Ascending aorta (tissue), 2 donors: ENCODE measurements around the gene ZSCAN1. TPM values are rescaled to one million over a fixed set of nuclear protein-coding genes. Genes with fewer than 3 reads are reported as not detected.
A peak's percentile ranks its signal among the peaks of the same experiment; 100 is the strongest.

Source experiments
- DNase-seq, 2 donors: peaks; one replicate each; pipeline ENCODE4 v3.0.0-alpha.2; 2019; ENCODE audit warnings: low spot score in 2 of 2
- H3K27ac ChIP-seq, 2 donors: fragments of 200-600 bp; sonication (generic); one replicate each; pipeline ENCODE4 v1.5.1; 2016 to 2017; ENCODE audit warnings: mild to moderate bottlenecking in 1 of 2
- H3K27me3 ChIP-seq: fragments of 200-600 bp; sonication (generic); one replicate; pipeline ENCODE4 v1.5.1; 2017
- H3K36me3 ChIP-seq, 2 donors: fragments of 200-600 bp; sonication (generic); one replicate each; pipeline ENCODE4 v1.5.1; 2016
- H3K4me1 ChIP-seq, 2 donors: fragments of 200-600 bp; sonication (generic); one replicate each; pipeline ENCODE4 v1.5.1; 2016 to 2017; ENCODE audit warnings: mild to moderate bottlenecking in 1 of 2
- H3K4me3 ChIP-seq, 2 donors: fragments of 200-600 bp; sonication (generic); one replicate each; pipeline ENCODE4 v1.5.1; 2016 to 2017; ENCODE audit warnings: mild to moderate bottlenecking in 1 of 2
- H3K9me3 ChIP-seq, 2 donors: fragments of 200-600 bp; sonication (generic); one replicate each; pipeline ENCODE4 v1.5.1; 2016
- CTCF ChIP-seq, 3 experiments: fragments of 200-600 bp in 2 of 3; fragments of 450-650 bp in 1 of 3; sonication (generic) in 2 of 3; IDR thresholded peaks; one replicate each; pipeline ENCODE4 v1.5.1; 2016 to 2019; ENCODE audit warnings: antibody characterized with exemption in 3 of 3, mild to moderate bottlenecking in 1 of 3, moderate library complexity in 1 of 3
- intact Hi-C: fragments of 100-400 bp; cut with DNase I; formaldehyde crosslinking; loops from one replicate; pipeline ENCODE4 v1.15.1; 2023
- total RNA-seq: library from RNA; depleted of rRNA; stranded (reverse); fragments of >200 nt; gene quantifications from one replicate; pipeline ENCODE4 v1.1.0, GENCODE V29; 2016

Gene ZSCAN1
- total RNA-seq, 1 donor from 2014 or later: not detected

GRCh38 chr19:58056861-58057260, 23.0 kb downstream of the ZSCAN1 start:
- Histone ChIP-seq H3K4me1 (peaks cover 0 to 4% of the 10 kb centered on the region in 2 donors), H3K27ac (no peak overlapping the region), H3K27me3 (no peaks in the 10 kb centered on the region), H3K9me3 (peaks cover 13 to 22% of the 10 kb centered on the region in 2 donors), H3K4me3 (no peak overlapping the region), H3K36me3 (no peaks in the 10 kb centered on the region)
- no peak for TF ChIP-seq CTCF (IDR thresholded peaks at IDR 0.05)
- intact Hi-C loops: no loop called here
- no peak for DNase-seq

GRCh38 chr19:58058467-58058866, 24.6 kb downstream of the ZSCAN1 start:
- Histone ChIP-seq H3K9me3 (peaks cover 10 to 25% of the 10 kb centered on the region in 2 donors), H3K4me1 (peaks cover 0 to 4% of the 10 kb centered on the region in 2 donors), H3K27ac (peak overlapping the region; percentile 91 to 93), H3K27me3 (no peaks in the 10 kb centered on the region), H3K4me3 (peak overlapping the region; percentile 78 to 81), H3K36me3 (peaks cover 2 to 6% of the 10 kb centered on the region in 2 donors)
- DNase-seq: no peak
- TF ChIP-seq CTCF (IDR thresholded peaks at IDR 0.05): no peak
- intact Hi-C loops: loop anchor here (2.0 kb wide), 1 partner anchor 56 kb away; the partner anchor contains the start of gene ZNF606

GRCh38 chr19:58059003-58059670, 25.3 kb downstream of the ZSCAN1 start, which contains the start of gene ZNF135:
Gene ZNF135, plus strand, starts transcription at chr19:58059282. Its CDS starts 721 bp downstream, at chr19:58060003.
- intact Hi-C loops: loop anchor here (1.0 to 2.0 kb wide), 2 partner anchors 39 to 56 kb away; partner anchors contain the start of genes ZNF606 and ZSCAN18
- H3K9me3 ChIP-seq: peaks cover 14 to 31% of the 10 kb centered on the region in 2 donors
- TF ChIP-seq CTCF (IDR thresholded peaks at IDR 0.05): no peak

GRCh38 chr19:58059671-58060078, 25.9 kb downstream of the ZSCAN1 start:
- Histone ChIP-seq H3K9me3 (peaks cover 19 to 37% of the 10 kb centered on the region in 2 donors), H3K4me3 (peak overlapping the region; percentile 78 to 81), H3K36me3 (peaks cover 12 to 18% of the 10 kb centered on the region in 2 donors), H3K27me3 (no peaks in the 10 kb centered on the region), H3K27ac (peak overlapping the region; percentile 91 to 93), H3K4me1 (peaks cover 0 to 4% of the 10 kb centered on the region in 2 donors)
- TF ChIP-seq CTCF (IDR thresholded peaks at IDR 0.05): no peak
- intact Hi-C loops: loop anchor here (1.0 to 2.0 kb wide), 2 partner anchors 39 to 57 kb away; partner anchors contain the start of genes ZNF606 and ZSCAN18
- no peak for DNase-seq

More at GRCh38 chr19:58059003-58059670, 25.3 kb downstream of the ZSCAN1 start, which contains the start of gene ZNF135:
- Histone ChIP-seq H3K4me1 (peaks cover 0 to 4% of the 10 kb centered on the region in 2 donors), H3K27me3 (no peaks in the 10 kb centered on the region), H3K4me3 (peak within 1 kb of the TSS; percentile 78 to 81), H3K36me3 (peaks cover 8 to 13% of the 10 kb centered on the region in 2 donors), H3K27ac (peak within 1 kb of the TSS; percentile 91 to 93)
- peak; percentile 23 to 90 for DNase-seq

- intact Hi-C loops: no loop called here
- Histone ChIP-seq H3K4me1 (peaks cover 0 to 4% of the 10 kb centered on the region in 2 donors), H3K9me3 (peaks cover 22 to 42% of the 10 kb centered on the region in 2 donors), H3K4me3 (peak overlapping the region; percentile 78 to 81), H3K27ac (no peak overlapping the region), H3K36me3 (peaks cover 14 to 24% of the 10 kb centered on the region in 2 donors), H3K27me3 (no peaks in the 10 kb centered on the region)
- no peak for DNase-seq
- TF ChIP-seq CTCF (IDR thresholded peaks at IDR 0.05): no peak
Measured at GRCh38 chr19:58060231-58060630, 26.4 kb downstream of the ZSCAN1 start.
